HG02981 (cell line): ENCODE data around the gene BRINP2.

Experiments
- ATAC-seq: cut with Tn5 transposase; IDR thresholded peaks from one replicate; pipeline ENCODE4 v1.9.1; 2021; ENCODE audit warnings: mild to moderate bottlenecking, moderate library complexity; ENCODE audit not compliant: unreplicated experiment

The BRINP2 gene

DNA sequence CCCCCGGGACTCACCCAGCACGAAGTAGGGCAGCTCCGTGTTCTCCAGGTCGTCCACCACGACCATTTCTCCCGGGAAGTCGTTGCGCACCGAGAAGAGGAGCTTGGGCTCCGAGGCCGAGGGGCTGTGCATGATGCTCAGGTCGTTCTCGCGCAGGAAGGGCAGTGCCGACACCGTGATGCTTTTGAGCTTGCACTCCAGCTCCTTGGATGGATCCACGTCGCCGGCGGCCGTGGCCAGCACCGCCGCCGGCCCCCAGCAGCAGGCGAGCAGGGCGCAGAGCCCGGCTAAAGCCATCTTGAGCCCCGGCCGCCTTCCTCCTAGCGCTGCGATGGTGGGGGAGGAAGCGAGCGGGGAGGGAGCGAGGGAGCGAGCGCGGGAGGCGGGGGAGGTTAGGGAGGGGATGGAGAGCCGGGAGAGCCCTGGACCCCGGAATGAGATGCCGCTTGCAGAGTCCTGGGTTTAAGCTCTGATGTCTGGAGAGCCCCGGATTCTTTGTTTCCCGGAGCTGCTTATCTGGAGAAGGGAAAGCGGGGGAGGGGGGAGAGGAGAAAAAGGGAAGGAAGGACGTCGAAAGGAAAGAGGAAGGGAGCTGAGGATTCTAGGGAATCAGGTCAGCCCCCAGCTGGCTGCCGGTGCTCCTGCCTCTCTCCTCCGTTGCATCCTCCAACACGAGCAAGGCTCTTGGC is 6.2 kb upstream of the BRINP2 start, which contains the start of gene ASTN1:
TSS of gene ASTN1 (minus strand) at position 333 of the 689 bp plus-strand sequence. CDS start at position 297, 36 bp downstream.
- no peak for ATAC-seq

DNA sequence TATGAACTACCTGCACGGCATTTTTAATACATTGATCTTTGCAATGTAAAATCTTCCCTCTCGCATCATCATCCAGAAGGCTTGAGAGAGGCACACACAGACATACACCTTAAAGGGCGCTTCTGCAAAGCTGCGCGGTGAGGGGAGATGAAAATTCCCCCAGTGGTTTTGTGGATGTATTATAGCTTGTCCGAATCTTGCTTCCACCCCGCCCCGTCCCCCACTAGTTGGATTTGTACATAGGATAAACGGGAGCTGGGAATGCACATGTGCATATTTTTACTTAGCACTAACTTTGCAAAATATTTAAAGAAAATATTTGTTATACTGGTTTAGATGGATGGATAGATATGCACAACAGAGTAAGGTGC is 5.7 kb upstream of the BRINP2 start:
- no peak for ATAC-seq

DNA sequence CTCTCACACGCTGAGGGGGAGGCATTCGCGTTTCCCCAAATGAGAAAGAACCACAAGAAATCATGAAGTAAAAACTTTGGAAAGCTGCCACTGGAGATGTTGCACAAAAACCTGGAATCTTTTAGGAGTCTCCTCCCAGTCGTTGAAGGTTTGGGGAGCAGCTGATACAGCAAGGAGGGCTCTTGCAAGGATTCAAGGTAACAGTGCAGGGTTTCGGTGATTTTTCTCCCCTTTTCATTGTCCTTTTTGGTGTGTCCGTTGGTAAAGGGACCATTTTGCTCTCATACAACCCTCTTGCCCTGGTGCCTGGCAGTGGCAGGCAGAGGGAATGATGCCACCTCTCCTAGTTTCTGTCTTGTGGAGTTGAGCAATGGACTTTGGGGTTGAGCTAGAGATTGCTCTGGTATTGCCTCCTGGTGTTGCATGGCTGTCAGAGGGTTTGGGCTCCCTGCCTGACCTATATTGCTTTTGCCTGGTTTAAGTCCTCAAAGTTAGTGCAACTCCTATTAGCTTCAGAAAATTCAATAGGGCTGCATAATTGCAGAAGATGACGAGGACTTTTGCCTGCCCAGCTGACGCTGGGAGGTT is 872 bp downstream of the BRINP2 start:
- ATAC-seq, result no peak

DNA sequence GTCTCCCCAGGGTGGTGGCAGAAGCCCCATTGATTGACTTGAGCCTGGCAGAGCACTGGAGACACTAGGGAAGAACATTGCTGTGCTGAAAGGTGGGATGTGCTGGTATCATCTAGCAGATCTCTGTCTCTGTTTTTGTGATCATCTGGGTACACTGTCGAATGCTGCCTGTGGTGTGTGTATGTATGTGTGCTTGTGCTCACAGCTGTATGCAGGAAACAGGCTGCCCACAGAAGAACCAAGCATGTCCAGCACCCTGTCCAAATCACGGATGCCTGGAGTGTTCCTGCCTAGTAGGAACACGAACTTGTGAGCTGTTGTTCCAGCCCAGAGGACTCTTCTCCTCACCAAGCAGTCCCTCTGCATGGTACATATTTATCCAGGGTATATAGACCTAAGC is 1.5 kb downstream of the BRINP2 start:
- no peak for ATAC-seq

DNA sequence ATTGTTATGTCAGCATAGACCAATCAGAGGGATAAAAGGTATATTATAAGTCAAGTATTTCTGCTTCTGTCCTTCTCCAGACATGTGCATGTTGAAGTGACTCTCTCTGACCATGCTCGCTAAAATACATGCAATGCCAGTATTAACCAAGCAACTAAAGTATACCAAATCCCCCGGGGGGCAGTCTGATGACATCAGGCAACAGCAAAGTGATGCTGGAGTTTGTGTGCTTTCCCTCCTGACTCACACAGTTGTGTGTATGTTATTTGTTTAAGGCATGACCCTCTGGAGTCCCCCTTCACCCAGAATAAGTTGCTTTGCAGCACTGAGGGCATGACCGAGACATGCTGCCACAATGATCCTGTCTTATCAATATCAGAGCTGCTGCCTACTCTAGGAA is 2.1 kb downstream of the BRINP2 start:
- ATAC-seq, result no peak

DNA sequence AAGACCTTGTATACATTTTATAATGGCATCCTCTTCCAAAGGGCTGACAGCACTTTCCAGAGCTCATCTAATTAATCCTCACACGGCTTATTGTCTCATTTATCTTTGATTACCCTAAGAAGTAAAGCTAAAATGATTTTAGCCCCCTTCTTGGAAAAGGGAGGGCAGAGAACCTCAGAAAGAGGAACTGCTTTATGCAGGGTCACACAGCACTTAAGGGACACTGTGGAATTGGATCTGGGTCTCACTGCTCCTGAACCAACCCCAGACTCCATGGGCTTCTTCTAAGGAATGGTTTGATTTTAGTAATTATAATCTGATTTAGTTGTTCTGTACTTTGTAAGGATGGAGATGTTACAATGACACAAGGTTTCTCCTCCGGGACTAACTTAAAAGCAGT is 3.2 kb downstream of the BRINP2 start:
- ATAC-seq, result no peak

DNA sequence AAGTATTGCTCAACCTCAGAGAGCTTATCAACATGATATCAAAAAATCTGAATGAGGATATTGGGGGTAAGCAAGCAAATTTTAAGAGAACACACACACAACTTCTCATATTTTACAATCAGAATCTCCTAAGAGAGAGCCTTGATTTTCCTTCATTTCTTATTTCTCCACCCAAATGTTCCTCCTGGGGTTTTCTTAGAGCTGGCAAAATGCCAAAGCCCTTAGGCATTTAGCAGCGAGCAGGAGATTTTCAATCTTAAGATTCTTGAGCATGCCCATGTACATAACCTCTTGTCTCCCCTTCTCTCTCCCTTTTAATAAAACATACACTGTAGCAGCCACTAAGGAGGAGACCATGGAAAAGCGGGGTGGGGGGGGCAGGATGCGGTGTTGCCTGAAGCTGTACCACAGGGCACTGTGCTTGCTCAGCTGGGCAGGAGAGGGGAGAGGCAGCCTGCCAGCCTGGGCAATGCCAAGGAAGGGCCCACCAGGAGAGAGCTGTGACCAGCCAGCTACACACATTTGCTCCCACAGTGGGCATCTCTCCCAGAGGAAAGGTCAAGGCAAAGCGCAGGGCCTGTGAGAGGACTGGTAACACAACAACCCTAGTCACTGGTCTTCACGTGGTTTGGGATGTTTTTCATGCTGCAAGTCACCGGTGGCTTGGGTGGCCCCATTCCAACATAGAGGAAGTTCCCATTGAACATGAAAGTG is 4.3 kb downstream of the BRINP2 start:
- no peak for ATAC-seq

DNA sequence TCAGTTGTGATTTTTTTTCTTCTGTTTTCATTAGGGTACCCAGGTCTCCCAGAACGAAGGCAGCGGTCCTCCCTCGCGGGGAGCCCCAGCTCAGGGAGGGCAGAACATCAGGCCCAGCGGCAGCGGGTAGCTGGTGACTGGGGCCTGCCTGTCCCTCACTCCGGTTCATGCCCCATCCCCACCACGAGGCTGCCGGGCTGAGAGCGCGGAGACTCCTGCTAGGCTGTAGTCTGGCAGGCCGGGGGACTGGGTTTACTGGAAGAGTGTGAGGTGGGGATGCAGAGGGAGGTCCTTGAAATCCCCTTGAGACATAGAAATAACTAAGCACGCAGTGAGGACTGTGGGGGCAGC is 10.5 kb downstream of the BRINP2 start:
- ATAC-seq, result peak; percentile 9

DNA sequence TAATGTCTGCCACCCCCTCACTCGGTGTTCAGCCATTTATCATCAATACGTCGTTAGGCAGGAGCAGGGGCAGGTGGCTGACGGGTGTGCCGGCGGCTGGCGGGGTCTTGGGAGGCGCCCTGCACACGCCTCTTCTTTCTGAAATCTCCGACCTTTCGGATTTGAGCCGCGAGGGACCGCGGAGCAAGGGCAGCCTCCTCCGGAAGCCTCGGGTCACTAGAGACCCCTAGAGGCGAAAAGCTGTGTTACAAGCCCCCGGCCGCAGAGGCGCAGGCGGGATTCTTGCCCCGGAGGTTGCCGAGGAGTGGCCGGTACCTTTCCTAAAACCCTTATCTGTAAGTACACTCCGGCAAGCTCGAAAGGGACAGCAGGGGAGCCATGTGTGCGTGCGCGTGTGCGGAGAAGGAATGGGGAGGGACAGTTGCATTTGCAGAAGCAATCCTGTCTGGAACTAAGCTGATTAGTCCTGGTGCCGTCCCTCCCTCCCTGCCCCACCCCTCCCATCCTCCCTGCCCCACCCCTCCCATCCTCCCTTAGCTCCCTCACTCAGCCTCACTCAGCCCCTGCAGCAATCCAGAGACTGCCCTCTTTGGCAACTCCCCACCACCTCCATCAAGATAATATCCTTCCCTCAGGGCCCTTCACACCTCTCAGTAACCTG is 11.0 kb downstream of the BRINP2 start:
- ATAC-seq, result peak; percentile 94

DNA sequence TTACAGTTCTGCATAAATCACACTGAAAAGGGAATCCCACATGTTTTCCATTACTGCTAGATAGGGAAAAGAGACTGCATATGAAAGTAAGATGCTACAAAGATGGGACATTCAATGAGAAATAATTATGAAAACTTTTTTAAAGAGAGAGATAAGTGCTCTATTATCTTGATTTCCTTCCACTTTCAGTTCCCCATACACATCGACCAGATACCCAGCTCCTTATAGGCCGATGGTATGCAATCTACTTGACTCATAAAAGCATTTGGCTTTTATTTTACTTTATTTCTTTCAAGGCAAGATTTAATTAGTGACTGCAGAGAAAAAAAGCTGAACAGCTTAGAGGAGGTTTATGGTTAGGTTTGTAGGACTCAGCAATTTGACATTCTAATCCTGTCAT is 13.1 kb downstream of the BRINP2 start:
- no peak for ATAC-seq

DNA sequence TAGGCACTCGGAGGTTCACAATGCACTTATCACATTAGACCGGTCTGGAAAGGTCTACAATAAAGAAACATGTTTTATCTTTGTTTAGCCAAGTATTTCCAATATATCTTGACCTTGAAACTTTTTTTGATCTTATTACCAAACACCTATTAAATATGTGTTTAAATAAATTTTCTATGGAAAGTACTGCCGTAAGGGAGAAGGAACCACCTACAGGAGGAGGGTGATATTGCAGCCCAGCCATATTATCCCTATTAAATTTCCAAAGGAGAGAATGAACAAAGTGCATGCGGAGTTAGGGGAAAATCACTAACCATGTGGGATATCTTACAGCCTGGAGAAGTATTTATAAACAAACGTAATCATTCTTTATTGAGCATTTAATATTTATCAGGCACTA is 14.5 kb downstream of the BRINP2 start:
- ATAC-seq, result no peak

DNA sequence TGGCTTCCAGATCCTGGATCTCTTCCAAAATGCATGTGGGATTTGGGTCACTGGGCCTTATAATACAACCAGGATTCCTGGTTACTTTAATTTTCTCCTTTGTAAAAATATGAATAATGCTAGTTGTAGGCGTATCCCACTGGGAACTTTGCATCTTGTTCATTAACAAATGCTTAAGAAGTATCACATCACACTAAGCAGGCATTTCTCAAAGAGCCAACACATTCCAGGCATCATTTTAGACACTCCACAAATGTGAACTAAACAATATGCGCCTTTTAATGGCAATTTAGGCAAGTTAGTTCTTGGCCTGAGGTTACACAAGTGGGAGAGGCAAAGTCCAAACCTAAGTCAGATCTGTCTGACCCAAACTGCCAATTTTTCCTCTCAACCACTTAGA is 15.9 kb downstream of the BRINP2 start:
- ATAC-seq, result no peak

DNA sequence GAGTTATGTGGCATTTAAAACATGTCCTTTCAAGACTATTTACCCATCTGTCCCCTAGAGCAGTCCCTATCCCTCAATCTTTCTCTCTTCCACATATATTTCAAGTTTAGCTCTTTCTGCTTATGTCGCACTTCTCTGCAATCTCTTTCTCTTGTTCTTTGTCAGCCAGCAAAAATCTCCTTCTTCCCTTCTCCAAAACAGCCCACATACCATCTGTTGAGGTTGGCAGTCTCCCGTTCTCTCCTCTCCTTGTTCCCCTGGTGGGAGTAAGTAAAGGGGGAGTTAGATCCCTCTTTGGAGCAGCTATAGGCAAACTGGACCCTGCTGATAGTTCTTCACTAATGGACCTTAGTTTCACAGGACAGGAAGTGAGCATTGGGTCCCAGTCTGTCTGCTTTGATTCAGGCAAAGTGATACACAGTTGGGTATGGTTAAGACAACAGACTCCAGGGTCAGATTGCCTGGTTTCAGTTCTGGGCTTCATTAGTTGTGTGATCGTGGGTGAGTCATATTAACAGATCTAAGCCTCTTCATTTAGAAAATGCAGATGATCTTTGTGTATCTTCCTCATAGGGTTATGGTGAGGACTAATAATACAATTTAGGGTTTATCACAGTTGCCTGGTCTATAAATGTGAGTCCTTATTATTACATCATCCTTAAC is 19.7 kb downstream of the BRINP2 start:
- ATAC-seq, result no peak

DNA sequence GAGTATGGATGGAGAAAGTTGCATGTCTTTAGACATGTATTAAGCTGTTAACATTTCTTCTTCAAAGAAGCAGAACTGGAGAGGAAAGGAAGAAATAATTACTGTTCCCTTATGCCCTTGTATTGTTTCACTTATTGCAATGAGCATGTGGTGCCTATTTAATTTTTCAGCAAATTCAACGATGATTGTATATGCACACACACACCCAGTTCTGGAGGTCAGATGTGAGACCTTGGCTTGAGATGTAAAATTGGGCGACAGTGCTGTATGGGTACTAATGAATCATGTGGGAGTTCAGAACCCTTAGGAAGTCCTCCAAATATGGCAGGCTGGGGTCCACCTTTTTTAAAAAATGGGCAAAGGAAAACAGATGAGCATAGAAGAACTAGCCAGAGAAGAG is 27.5 kb downstream of the BRINP2 start:
- no peak for ATAC-seq

DNA sequence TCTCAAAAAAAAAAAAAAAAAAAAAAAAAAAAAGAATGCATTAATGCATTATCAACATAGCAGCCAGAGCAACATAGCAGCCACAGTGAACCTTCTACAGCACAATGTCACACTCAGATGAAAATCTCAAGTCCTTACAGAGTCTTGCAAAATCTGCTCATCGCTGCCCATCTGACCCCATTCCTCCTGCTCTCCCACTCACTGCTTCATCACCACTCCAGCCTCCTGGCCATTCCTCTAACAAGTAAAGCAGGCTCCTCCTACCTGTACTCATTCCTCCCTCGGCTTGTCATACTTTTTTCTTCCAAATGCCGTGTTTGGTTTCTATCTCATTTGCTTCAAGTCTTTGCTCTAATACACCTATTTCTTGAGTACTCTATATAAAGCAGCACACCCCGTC is 29.5 kb downstream of the BRINP2 start:
- no peak for ATAC-seq

DNA sequence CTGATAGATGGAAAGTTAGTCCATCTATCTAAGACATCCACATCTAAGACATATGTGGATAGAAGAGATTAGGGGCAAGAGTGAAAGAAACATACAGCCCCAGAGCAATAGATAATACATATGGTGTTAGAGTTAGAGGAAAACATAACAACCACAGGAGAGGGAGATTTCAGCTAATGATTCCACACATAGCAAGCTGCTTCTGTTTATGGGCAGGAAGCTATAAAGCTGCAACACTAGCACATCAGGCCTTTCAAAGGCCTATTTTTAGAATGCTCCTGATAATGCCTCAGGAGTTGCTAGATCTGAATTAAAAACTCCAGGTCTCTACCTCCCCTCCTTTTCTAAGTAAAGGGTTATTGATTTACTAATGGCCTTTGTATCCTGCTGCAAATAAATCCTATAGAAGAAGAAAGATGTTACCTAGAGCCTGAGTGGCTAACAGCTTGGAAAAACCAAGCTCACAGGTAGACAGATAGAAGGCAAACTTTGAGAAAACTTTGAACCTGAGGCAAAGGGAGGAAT is 36.1 kb downstream of the BRINP2 start:
- no peak for ATAC-seq

DNA sequence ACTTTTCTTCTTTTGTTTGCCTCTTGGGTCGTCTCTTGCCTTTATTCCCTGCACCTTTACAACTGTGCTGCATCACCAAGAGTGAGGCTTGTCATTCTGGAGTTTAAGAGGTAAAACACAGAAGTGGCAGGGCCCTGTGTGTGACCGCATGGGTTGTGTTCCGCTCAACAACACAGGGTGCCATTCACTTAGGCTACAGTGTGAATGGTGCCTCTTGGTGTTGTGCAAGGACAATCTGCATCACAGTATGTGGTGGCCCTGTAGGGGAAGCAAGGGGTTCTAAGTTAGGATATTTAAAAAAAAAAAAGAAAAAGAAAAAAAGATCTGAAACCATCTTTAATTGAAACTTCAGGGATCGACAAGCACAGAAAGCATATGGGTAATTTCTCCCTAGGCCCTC is 38.2 kb downstream of the BRINP2 start:
- ATAC-seq, result no peak

DNA sequence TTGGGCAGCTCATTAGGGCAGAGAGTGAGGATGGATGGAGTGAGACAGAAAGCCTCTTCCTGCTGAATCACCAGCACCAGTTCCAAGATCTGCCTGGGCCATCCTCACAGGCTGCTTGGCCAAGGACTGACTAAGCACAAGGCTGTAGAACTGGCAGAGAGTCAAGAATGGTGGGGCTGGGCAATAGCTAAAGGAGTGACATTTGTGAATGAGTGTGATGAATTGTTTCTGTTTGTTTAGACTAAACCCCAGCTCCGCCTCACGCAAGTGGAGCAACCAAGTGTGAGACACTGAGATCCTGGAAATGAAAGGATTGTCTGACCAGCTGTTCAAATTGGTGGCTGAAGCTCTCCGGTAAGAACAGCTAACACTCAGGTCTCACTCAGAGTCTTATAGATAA is 38.6 kb downstream of the BRINP2 start:
- no peak for ATAC-seq

DNA sequence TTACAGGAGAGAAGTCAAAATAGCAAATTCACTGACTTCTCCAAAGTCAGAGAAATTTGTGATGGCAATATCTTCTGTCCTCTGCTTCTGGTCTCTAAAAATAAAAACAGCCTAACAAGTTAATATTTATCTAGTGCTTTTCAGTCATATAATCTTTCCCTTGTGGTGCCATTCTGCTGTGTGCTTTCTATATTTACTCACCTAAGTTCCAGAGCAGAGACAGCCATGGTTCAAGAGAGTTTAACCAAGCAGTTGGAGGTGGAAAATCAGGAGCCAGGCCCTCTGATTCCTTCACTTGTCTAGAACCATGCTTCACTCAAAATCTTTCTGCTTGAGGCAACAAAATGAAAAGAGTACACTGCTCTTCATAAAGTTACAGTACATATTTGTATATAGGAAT is 39.3 kb downstream of the BRINP2 start:
- ATAC-seq, result no peak

DNA sequence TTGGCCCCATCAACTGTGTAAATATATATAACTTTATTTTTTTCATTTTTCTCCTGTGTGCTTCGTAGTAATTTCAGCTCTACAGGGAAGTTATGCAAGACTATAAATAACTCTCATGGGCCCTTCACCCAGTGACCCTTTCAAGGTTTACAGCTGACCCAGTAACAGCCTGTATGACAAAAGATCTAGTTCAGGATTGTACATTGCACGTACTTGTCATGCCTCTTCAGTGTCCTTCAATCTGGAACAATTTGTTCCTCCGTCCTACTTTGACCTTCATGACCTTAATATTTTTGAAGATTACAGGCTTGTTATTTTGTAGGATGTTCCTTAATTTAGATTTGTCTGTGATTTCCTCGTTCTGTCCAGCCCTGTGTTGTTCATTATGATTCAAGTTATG is 40.5 kb downstream of the BRINP2 start:
- ATAC-seq, result no peak

DNA sequence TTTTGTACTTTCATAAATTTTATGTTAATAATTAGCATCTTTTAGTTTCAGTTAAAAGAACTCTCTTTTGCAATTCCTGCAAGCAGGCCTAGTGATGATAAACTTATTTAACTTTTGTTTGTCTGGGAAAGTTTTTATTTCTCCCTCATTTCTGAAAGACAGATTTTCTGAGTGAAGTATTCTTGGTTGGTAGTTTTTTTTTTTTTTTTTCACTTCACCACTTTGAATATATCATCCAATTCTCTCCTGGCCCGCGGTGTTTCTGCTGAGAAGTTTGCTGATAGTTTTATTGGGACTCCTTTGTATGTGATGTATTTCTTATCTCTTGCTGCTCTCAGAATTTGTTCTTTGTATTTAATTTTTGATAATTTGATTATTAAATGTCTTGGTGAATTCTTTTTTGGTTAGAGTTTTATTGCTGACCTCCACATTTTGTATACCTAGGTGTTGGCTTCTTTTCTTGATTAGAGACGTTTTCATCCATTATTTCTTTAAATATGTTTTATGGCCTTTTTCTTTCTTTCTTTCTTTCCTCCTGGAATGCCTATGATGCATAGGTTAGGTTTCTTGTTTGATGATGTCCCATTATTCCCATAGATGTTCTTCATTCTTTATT is 45.9 kb downstream of the BRINP2 start:
- ATAC-seq, result no peak
